ENCODE results near the gene INSYN1.

Gene INSYN1

DNA sequence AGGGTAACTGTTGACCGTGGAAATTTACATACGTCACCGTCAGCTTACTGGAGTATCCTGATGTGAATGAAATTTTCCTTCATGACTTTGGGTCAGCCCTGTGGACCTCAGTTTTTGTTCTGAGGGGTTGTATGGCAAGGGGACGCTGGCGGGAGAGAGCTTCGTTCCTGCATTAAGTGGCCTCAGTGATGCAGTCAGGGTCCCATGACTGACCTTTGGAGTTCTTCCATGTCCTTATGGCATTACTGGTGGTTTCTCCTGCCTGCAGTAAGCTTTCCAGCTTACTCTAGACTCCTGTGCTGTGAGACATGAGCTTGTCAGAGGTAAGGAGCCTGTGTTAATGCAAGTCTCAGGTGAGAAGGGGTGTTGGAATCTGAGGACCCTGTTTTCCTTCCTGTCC, 67.2 kb downstream of the INSYN1 start:
- DNase-seq (ENCODE audit: low read depth), result peak; percentile 26
